GM23248 (cell line): ENCODE results near the gene GRIA3. TPM values are rescaled to one million over a fixed set of nuclear protein-coding genes. Genes with fewer than 3 reads are reported as not detected.

ENCODE experiments used
- DNase-seq: peaks from one replicate; pipeline ENCODE4 v3.0.0-alpha.2; 2015
- H2AFZ ChIP-seq: fragments of 200-600 bp; sonication (generic); 2 replicates; pipeline ENCODE4 v1.6.1; 2016; ENCODE audit warnings: antibody characterized with exemption
- H3F3A ChIP-seq: fragments of 200-600 bp; sonication (generic); 2 replicates; pipeline ENCODE4 v1.6.1; 2016; ENCODE audit warnings: mild to moderate bottlenecking, antibody characterized with exemption, mixed run types; ENCODE audit not compliant: insufficient read depth
- H3K27ac ChIP-seq: fragments of 200-600 bp; sonication (generic); 2 replicates; pipeline ENCODE4 v1.5.1; 2016; ENCODE audit warnings: mild to moderate bottlenecking
- H3K27me3 ChIP-seq: fragments of 200-600 bp; sonication (generic); replicated peaks from 2 replicates; pipeline ENCODE4 v1.6.1; 2016; ENCODE audit warnings: mild to moderate bottlenecking; ENCODE audit not compliant: insufficient read depth
- H3K36me3 ChIP-seq: fragments of 200-600 bp; sonication (generic); 2 replicates; pipeline ENCODE4 v1.6.1; 2016; ENCODE audit warnings: low read depth, mild to moderate bottlenecking
- H3K4me1 ChIP-seq: fragments of 200-600 bp; sonication (generic); 2 replicates; pipeline ENCODE4 v1.6.1; 2016; ENCODE audit warnings: mild to moderate bottlenecking; ENCODE audit not compliant: insufficient read depth
- H3K4me2 ChIP-seq: fragments of 200-600 bp; sonication (generic); one replicate; pipeline ENCODE4 v1.6.1; 2016; ENCODE audit warnings: mild to moderate bottlenecking; ENCODE audit not compliant: unreplicated experiment
- H3K4me3 ChIP-seq: fragments of 200-600 bp; sonication (generic); 2 replicates; pipeline ENCODE4 v1.5.1; 2016; ENCODE audit warnings: mild to moderate bottlenecking
- H3K79me2 ChIP-seq: fragments of 200-600 bp; sonication (generic); 2 replicates; pipeline ENCODE4 v1.6.1; 2016; ENCODE audit warnings: mild to moderate bottlenecking; ENCODE audit not compliant: insufficient read depth
- H3K9ac ChIP-seq: fragments of 200-600 bp; sonication (generic); 2 replicates; pipeline ENCODE4 v1.6.1; 2016; ENCODE audit warnings: mild to moderate bottlenecking
- H3K9me2 ChIP-seq: fragments of 200-600 bp; sonication (generic); 2 replicates; pipeline ENCODE4 v1.6.1; 2016; ENCODE audit warnings: mixed run types, mild to moderate bottlenecking, moderate library complexity; ENCODE audit not compliant: insufficient read depth
- H3K9me3 ChIP-seq: fragments of 200-600 bp; sonication (generic); one replicate; pipeline ENCODE4 v1.6.1; 2017; ENCODE audit warnings: low read depth
- H4K20me1 ChIP-seq: fragments of 200-600 bp; sonication (generic); 2 replicates; pipeline ENCODE4 v1.6.0; 2016; ENCODE audit not compliant: insufficient read depth
- EZH2 ChIP-seq: fragments of 200-600 bp; sonication (generic); IDR thresholded peaks from 2 replicates; pipeline ENCODE4 v1.6.1; 2018; ENCODE audit warnings: antibody characterized with exemption, mild to moderate bottlenecking; ENCODE audit not compliant: insufficient read depth, poor library complexity, severe bottlenecking
- EZH2phosphoT487 ChIP-seq: fragments of 200-600 bp; sonication (generic); IDR thresholded peaks from 2 replicates; pipeline ENCODE4 v1.6.1; 2018; ENCODE audit warnings: antibody characterized with exemption, moderate library complexity, mild to moderate bottlenecking, low read depth; ENCODE audit not compliant: insufficient read depth
- WGBS, 2 experiments: methylation state at CpG; one replicate each; pipeline ENCODE4 v1.1.6; 2015 to 2017; ENCODE audit warnings: low lambda C conversion rate in 2 of 2, low coverage in 1 of 2; ENCODE audit errors: missing lambda C conversion rate in 2 of 2; 5-methylcytosine and 5-hydroxymethylcytosine counted together
- in situ Hi-C: fragments of 300-500 bp; cut with MboI; formaldehyde crosslinking; loops from 2 replicates; pipeline ENCODE4 v1.15.0; 2020
- polyA plus RNA-seq: library from polyadenylated mRNA; unstranded; fragments of >200 nt; fragmentation: Nextera tagmentation; extraction: Ambion mirVana; gene quantifications from 2 replicates; pipeline ENCODE4 v1.2.1, GENCODE V29; 2016
- total RNA-seq: library from RNA; depleted of rRNA; stranded (reverse); fragments of >200 nt; shearing (Covaris generic); gene quantifications from 2 replicates; pipeline ENCODE4 v1.2.3, GENCODE V29; 2014

Gene GRIA3
- total and polyA plus RNA-seq, 2 experiments from 2014 or later: 36.0 to 52.4 TPM

GRCh38 chrX:123455693-123456092 lies 271.6 kb downstream of the GRIA3 start:
- Histone ChIP-seq H3K4me3 (no peak overlapping the region), H3K27ac (no peak overlapping the region), H3K36me3 (no peaks in the 10 kb centered on the region), H3K27me3 (no peaks in the 10 kb centered on the region), H3K9ac (no peak overlapping the region), H4K20me1 (no peaks in the 10 kb centered on the region), H3F3A (no peaks in the 10 kb centered on the region), H3K9me3 (no peaks in the 10 kb centered on the region), H3K4me2 (no peak overlapping the region), H3K9me2 (no peaks in the 10 kb centered on the region), H2AFZ (no peak overlapping the region), H3K4me1 (no peaks in the 10 kb centered on the region), H3K79me2 (no peaks in the 10 kb centered on the region)
- no peak for DNase-seq
- in situ Hi-C loops: no loop called here
- WGBS, 2 experiments: 100% methylated on average over 1 of the region's 1 CpG
- no peak for TF ChIP-seq EZH2phosphoT487
- TF ChIP-seq EZH2: no peak

GRCh38 chrX:123464709-123465108 lies 280.6 kb downstream of the GRIA3 start:
- H3F3A ChIP-seq: no peaks in the 10 kb centered on the region
- H3K9me2 ChIP-seq: no peaks in the 10 kb centered on the region
- in situ Hi-C loops: no loop called here
- no peaks in the 10 kb centered on the region for H3K36me3 ChIP-seq
- WGBS, 2 experiments: 95 to 97% methylated on average over 10 of the region's 10 CpGs
- no peaks in the 10 kb centered on the region for H3K27me3 ChIP-seq
- H3K4me3 ChIP-seq: no peak overlapping the region
- H4K20me1 ChIP-seq: no peaks in the 10 kb centered on the region
- no peak overlapping the region for H3K4me2 ChIP-seq
- H3K4me1 ChIP-seq: no peaks in the 10 kb centered on the region
- no peaks in the 10 kb centered on the region for H3K79me2 ChIP-seq
- H3K27ac ChIP-seq: no peak overlapping the region
- no peaks in the 10 kb centered on the region for H3K9me3 ChIP-seq
- no peak for DNase-seq
- TF ChIP-seq EZH2phosphoT487: no peak
- TF ChIP-seq EZH2: no peak
- H2AFZ ChIP-seq: no peak overlapping the region
- no peak overlapping the region for H3K9ac ChIP-seq

DNA sequence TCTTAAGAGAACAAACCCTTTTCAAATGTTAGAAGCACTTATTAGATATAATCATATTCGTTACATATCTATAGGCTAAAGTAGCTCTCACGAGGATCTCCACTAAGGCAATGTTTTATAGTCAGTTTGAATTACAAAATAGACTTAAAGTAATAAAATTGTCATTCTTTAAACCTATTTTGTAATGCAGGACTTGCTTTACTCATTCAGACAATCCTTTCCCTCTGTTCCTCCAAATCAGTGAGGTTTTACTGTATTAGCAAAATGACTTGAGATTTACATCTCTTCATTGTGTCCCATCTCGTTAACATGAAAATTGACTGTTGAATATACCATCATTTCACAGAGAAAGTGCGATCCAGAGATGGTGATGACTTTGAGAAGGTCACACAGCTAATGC lies 284.4 kb downstream of the GRIA3 start:
- Histone ChIP-seq H3K9me2 (no peaks in the 10 kb centered on the region), H3K36me3 (no peaks in the 10 kb centered on the region), H3K27me3 (no peaks in the 10 kb centered on the region), H3K9me3 (no peaks in the 10 kb centered on the region), H3K79me2 (no peaks in the 10 kb centered on the region), H3K27ac (no peak overlapping the region), H3F3A (no peaks in the 10 kb centered on the region), H3K4me3 (no peak overlapping the region), H3K4me2 (no peak overlapping the region), H4K20me1 (no peaks in the 10 kb centered on the region), H3K9ac (no peak overlapping the region), H3K4me1 (no peaks in the 10 kb centered on the region), H2AFZ (no peak overlapping the region)
- in situ Hi-C loops: no loop called here
- DNase-seq: no peak
- WGBS, 2 experiments: 86 to 96% methylated on average over 4 of the region's 4 CpGs
- TF ChIP-seq EZH2phosphoT487 (no peak), EZH2 (no peak)

DNA sequence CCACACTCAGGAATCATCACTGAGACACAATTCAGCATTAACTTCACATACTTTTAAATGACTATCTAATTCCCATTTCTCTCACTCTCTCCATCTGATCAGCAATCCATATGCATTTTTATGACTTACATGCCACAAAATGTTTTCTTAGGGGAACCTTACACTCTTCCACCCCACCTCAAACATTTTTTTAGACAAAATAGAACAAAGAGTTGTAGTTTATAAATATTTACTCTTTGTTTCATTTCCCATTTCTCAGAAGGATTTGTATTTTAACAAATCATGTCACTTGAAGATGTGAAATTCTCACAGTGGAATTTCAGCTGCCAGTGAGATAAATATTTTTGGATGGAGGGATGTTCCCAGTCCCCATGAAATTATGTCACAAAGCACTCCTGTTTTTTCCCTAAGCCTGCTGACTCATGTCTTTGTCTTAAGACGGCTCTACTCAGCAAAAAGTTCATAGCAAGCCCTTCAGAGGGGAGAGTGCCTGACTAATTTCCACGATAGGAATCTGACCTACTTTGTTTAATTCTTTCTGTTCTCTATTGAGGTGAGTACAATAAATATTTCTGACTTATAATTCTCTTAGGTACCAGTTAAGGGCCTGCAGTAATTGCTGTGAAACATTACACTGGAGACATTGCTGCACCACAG lies 291.1 kb downstream of the GRIA3 start:
- Histone ChIP-seq H3K36me3 (no peaks in the 10 kb centered on the region), H3F3A (no peaks in the 10 kb centered on the region), H3K4me2 (no peak overlapping the region), H3K27ac (no peak overlapping the region), H3K79me2 (no peaks in the 10 kb centered on the region), H3K4me3 (no peak overlapping the region), H2AFZ (no peak overlapping the region), H3K9me2 (no peaks in the 10 kb centered on the region), H4K20me1 (no peaks in the 10 kb centered on the region), H3K4me1 (0 out of 2 replicates have a peak, but pooled peaks cover 3% of the 10 kb centered on the region), H3K9ac (no peak overlapping the region), H3K9me3 (no peaks in the 10 kb centered on the region), H3K27me3 (no peaks in the 10 kb centered on the region)
- TF ChIP-seq EZH2 (no peak), EZH2phosphoT487 (no peak)
- 0% methylated on average over 1 to 2 of the region's 2 CpGs for WGBS, 2 experiments
- peak; percentile 61 for DNase-seq
- in situ Hi-C loops: no loop called here
